ENCODE data around the gene DEXI.
A peak's percentile ranks its signal among the peaks of the same experiment; 100 is the strongest.
"Not testable (repeated sequence)": the region's sequence is repeated elsewhere in the genome, so short reads cannot be mapped to it uniquely, and the experiment has no call there.

Gene DEXI

GRCh38 chr16:10940501-10941079 is 1.7 kb downstream of the DEXI start:
- no peak for DNase-seq

GRCh38 chr16:10939649-10940234 is 2.5 kb downstream of the DEXI start:
- DNase-seq = no peak

GRCh38 chr16:10938796-10939648 is 3.2 kb downstream of the DEXI start:
- no peak for DNase-seq

- DNase-seq = no peak
These were observed 3.9 kb downstream of the DEXI start for GRCh38 chr16:10938321-10938720.

GRCh38 chr16:10937068-10937859 is 5.0 kb downstream of the DEXI start:
- no peak for DNase-seq

- no peak for DNase-seq
These were observed 5.8 kb downstream of the DEXI start for GRCh38 chr16:10936272-10936984.

- DNase-seq = no peak
These were observed 6.9 kb downstream of the DEXI start for GRCh38 chr16:10935226-10935915.

DNA sequence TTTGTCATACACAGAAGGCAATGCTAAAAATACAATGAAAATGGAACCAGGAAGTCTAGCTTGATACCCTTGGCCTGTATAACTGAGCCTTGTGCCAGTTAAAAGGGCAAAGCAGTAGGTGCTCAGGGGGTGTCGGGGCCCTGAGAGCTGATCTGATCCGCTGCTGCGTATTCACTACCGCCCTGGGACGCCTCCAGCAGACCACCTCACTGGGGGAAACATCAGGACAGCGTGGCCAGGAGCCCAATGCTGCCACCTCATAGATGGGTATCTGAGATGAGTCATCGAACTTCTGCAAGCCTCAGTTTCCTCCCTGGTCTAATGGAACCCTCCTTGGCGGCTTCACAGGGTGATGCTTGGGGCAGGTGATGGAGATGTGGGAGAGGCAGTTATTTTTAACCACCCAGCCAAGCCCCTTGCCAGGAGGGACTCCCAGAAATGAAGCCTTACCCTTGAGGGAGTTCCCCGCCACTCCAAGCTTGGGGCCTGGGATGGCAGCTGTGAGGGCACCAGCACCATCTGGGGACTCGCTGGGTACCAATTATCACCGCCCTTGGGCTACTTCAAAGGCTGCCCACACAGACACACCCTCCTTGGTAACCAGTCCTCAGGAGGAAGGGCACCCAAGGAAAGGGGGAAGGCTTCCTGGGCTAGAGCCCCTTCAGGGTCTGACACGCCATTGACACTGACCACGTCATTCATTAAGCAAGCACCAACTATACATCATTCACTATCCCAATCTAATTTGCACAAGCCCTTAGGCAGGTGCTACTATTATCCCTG is 7.8 kb downstream of the DEXI start:
- DNase-seq = no peak

DNA sequence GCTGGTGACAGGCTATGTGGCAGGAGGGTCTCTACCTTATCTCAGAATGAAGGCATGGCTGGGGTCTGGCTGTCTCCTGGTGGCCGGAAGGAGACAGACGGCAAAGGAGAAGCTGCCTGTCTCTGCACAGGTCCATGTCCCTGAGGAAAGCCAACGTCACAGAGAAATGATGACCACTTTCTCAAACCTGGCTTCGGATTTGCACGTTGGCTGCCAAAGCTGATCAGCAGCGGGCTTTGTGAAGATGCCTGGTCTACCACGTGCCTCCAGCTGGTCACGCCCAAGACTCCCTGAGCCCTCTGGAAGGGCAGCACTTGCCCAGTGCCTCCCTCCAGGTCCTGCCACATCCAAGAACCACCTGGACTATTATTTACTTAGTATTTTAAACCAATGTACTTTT is 8.4 kb downstream of the DEXI start:
- no peak for DNase-seq

- DNase-seq = no peak
These were observed 9.1 kb downstream of the DEXI start for GRCh38 chr16:10932959-10933710.

GRCh38 chr16:10931977-10932632 is 10.2 kb downstream of the DEXI start:
- no peak for DNase-seq

DNA sequence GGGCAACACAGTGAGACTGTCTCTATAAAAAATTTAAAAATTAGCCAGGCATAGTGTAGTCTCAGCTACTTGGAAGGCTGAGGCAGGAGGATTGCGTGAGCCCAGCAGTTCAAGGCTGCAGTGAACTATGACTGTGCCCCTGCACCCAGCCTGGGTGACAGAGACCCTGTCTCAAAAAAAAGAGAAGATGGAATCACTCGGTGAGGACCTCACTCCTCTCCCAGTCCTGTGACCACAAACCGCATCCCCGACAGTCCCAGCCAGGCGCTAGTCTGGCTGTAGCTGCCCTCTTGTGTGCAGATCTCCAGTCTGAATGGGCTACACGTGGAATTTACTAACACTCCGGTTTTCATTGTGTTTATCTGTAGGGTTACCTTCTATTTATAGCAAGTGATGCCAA is 11.1 kb downstream of the DEXI start:
- no peak for DNase-seq

DNA sequence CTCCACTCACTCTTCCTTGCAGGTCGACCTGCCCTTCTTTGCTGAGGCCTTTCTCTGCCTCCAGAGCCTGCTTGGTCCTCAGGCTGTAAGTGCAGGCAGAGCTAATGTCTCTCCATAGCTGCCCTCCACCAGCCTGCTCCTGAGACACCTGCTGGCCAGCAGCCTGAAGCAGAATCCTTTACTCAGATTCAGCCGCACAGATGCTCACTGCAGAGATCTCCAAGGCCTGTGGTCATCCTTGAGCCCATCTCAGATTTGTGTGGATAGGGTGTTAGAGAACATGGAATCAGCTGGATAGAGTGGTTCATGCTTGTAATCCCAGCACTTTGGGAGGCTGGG is 11.5 kb downstream of the DEXI start:
- DNase-seq = no peak

GRCh38 chr16:10929853-10930754 is 12.2 kb downstream of the DEXI start:
- peak; percentile 33 for DNase-seq

DNA sequence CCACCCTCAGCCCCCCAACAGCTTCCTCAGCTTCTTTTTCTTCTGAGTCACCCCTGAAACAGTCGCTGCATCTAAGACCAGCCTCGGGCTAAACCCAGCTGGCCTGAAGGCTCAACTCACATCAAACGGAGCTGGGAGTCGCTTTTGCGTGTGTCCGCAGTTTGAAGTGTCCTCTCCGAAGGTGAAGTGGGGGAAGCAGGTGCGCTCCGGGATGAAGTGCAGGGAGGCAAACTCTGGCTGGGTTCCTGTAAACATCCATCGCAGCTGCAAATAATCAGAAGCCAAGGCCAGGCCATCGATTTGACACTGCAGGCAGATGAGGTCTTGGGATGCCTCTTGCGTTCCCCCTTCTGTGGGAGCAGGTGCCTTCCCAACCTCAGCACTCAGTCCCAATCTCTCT is 13.2 kb downstream of the DEXI start:
- DNase-seq = not testable (repeated sequence)

DNA sequence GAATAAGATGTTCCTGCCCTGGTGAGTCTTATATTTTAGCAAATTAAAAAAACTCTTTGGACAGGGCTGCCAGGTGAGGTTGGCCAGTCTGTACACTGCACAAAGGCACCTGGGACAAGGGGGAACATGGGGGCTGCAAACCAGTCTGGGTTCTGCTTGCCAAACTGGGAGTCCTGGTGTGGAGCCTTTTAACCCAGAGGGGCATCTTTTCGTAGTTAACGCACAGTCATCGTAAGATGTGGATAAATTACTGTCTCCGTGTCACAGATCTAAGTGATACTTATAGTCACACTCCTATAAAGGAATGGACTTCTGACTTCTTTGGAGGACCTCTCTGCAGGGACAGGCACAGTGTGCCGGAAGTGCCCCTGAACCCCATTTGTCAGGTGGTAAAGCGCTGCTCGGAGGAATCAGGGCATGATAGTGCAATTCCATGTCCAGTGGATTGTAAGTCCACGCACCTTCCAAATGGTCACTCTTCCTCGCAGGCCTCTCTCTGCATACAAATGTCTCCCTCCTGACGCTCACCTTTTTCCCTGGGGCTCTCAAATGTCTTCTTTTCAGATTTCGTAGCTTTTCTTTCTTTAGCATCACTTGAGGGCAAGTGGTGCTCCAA is 14.7 kb downstream of the DEXI start:
- DNase-seq = no peak

- DNase-seq = no peak
These were observed 15.4 kb downstream of the DEXI start for GRCh38 chr16:10926867-10927266.

GRCh38 chr16:10926094-10926493 is 16.2 kb downstream of the DEXI start:
- no peak for DNase-seq

Data from NCI-H226 (cell line).